ENCODE results near the gene OR5P2.

Gene OR5P2

GRCh38 chr11:7844521-7844920, 47.8 kb upstream of the OR5P2 start:
- ATAC-seq: no peak
- no peak for TF ChIP-seq SNAI2 (CRISPR knock-in tag; IDR thresholded peaks at IDR 0.05)
- no peak for TF ChIP-seq GLIS3 (CRISPR knock-in tag; IDR thresholded peaks at IDR 0.05)
- TF ChIP-seq, protein P1, sequence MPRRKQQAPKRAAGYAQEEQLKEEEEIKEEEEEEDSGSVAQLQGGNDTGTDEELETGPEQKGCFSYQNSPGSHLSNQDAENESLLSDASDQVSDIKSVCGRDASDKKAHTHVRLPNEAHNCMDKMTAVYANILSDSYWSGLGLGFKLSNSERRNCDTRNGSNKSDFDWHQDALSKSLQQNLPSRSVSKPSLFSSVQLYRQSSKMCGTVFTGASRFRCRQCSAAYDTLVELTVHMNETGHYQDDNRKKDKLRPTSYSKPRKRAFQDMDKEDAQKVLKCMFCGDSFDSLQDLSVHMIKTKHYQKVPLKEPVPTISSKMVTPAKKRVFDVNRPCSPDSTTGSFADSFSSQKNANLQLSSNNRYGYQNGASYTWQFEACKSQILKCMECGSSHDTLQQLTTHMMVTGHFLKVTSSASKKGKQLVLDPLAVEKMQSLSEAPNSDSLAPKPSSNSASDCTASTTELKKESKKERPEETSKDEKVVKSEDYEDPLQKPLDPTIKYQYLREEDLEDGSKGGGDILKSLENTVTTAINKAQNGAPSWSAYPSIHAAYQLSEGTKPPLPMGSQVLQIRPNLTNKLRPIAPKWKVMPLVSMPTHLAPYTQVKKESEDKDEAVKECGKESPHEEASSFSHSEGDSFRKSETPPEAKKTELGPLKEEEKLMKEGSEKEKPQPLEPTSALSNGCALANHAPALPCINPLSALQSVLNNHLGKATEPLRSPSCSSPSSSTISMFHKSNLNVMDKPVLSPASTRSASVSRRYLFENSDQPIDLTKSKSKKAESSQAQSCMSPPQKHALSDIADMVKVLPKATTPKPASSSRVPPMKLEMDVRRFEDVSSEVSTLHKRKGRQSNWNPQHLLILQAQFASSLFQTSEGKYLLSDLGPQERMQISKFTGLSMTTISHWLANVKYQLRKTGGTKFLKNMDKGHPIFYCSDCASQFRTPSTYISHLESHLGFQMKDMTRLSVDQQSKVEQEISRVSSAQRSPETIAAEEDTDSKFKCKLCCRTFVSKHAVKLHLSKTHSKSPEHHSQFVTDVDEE (CRISPR knock-in tag; IDR thresholded peaks at IDR 0.05): no peak
- TF ChIP-seq, protein P2, sequence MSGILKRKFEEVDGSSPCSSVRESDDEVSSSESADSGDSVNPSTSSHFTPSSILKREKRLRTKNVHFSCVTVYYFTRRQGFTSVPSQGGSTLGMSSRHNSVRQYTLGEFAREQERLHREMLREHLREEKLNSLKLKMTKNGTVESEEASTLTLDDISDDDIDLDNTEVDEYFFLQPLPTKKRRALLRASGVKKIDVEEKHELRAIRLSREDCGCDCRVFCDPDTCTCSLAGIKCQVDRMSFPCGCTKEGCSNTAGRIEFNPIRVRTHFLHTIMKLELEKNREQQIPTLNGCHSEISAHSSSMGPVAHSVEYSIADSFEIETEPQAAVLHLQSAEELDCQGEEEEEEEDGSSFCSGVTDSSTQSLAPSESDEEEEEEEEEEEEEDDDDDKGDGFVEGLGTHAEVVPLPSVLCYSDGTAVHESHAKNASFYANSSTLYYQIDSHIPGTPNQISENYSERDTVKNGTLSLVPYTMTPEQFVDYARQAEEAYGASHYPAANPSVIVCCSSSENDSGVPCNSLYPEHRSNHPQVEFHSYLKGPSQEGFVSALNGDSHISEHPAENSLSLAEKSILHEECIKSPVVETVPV (CRISPR knock-in tag; IDR thresholded peaks at IDR 0.05): no peak
- TF ChIP-seq ZNF8 (CRISPR knock-in tag; IDR thresholded peaks at IDR 0.05): no peak
- no peak for TF ChIP-seq TOX (CRISPR knock-in tag; IDR thresholded peaks at IDR 0.05; ENCODE audit: borderline replicate concordance)
- TF ChIP-seq ZFP3 (CRISPR knock-in tag; IDR thresholded peaks at IDR 0.05): no peak
- TF ChIP-seq ARNTL (CRISPR knock-in tag; IDR thresholded peaks at IDR 0.05; ENCODE audit: borderline replicate concordance, low read depth): no peak
- no peak for TF ChIP-seq BACH2 (CRISPR knock-in tag; IDR thresholded peaks at IDR 0.05; ENCODE audit: borderline replicate concordance)
- TF ChIP-seq POU6F1 (CRISPR knock-in tag; IDR thresholded peaks at IDR 0.05; ENCODE audit: borderline replicate concordance, low read depth): no peak
- TF ChIP-seq ESRRG (CRISPR knock-in tag; IDR thresholded peaks at IDR 0.05): no peak
- TF ChIP-seq CSDC2 (CRISPR knock-in tag; IDR thresholded peaks at IDR 0.05): no peak
- TF ChIP-seq TCF4 (CRISPR knock-in tag; IDR thresholded peaks at IDR 0.05; ENCODE audit: borderline replicate concordance): no peak
- TF ChIP-seq, protein P3, sequence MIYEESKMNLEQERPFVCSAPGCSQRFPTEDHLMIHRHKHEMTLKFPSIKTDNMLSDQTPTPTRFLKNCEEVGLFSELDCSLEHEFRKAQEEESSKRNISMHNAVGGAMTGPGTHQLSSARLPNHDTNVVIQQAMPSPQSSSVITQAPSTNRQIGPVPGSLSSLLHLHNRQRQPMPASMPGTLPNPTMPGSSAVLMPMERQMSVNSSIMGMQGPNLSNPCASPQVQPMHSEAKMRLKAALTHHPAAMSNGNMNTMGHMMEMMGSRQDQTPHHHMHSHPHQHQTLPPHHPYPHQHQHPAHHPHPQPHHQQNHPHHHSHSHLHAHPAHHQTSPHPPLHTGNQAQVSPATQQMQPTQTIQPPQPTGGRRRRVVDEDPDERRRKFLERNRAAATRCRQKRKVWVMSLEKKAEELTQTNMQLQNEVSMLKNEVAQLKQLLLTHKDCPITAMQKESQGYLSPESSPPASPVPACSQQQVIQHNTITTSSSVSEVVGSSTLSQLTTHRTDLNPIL (CRISPR knock-in tag; IDR thresholded peaks at IDR 0.05; ENCODE audit: low read depth): no peak
- no peak for TF ChIP-seq OSR1 (CRISPR knock-in tag; IDR thresholded peaks at IDR 0.05)
- no peak for TF ChIP-seq PPARA (CRISPR knock-in tag; IDR thresholded peaks at IDR 0.05; ENCODE audit: borderline replicate concordance)
- no peak for TF ChIP-seq ZC3H10 (CRISPR knock-in tag; IDR thresholded peaks at IDR 0.05)
- no peak for TF ChIP-seq RARB (CRISPR knock-in tag; IDR thresholded peaks at IDR 0.05)

DNA sequence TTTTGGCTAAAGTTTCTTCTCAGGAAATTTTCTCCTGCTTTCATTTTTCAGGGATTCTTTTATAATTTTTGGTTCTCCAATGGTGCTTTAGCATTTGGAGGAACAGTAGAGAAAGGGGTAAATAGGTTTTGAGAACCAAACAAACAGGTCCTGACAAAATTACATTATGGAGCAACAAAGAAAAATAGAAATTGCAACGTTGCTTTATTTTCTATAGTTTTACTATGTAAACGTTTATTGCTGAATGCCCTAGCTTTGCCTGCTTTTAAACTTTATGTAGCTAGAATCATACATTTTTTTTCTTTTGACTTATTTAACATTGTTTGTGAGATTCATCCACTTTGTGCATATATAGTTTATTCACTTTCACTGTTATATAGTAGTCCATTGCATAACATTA, 43.8 kb upstream of the OR5P2 start:
- TF ChIP-seq CSDC2 (CRISPR knock-in tag; IDR thresholded peaks at IDR 0.05) (no peak), ZFP3 (CRISPR knock-in tag; IDR thresholded peaks at IDR 0.05) (no peak), BACH2 (CRISPR knock-in tag; IDR thresholded peaks at IDR 0.05; ENCODE audit: borderline replicate concordance) (no peak)

DNA sequence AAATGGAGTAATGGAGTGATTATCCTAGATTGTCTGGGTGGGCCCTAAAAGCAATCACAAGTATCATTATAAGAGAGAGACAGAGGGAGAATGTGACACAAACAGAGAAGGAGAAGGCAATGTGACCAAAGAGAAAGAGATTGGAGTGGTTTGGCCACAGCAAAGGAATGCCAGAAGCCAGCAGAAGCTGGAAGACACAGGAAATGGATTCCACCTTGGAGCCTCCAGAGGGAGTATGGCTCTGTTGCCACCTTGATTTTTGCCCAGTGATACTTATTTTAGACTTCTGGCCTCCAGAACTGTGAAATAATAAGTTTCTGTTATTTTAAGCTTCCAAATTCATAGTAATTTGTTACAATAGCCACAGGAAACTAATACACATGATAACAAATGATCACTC, 36.8 kb upstream of the OR5P2 start:
- no peak for ATAC-seq
- TF ChIP-seq, protein P3 (CRISPR knock-in tag; IDR thresholded peaks at IDR 0.05; ENCODE audit: low read depth): no peak
- TF ChIP-seq ESRRG (CRISPR knock-in tag; IDR thresholded peaks at IDR 0.05) (no peak), POU6F1 (CRISPR knock-in tag; IDR thresholded peaks at IDR 0.05; ENCODE audit: borderline replicate concordance, low read depth) (no peak), ZNF8 (CRISPR knock-in tag; IDR thresholded peaks at IDR 0.05) (no peak), ISL1 (CRISPR knock-in tag; IDR thresholded peaks at IDR 0.05) (no peak), ARNTL (CRISPR knock-in tag; IDR thresholded peaks at IDR 0.05; ENCODE audit: borderline replicate concordance, low read depth) (no peak), GLIS3 (CRISPR knock-in tag; IDR thresholded peaks at IDR 0.05) (no peak), ZFP3 (CRISPR knock-in tag; IDR thresholded peaks at IDR 0.05) (no peak), TCF4 (CRISPR knock-in tag; IDR thresholded peaks at IDR 0.05; ENCODE audit: borderline replicate concordance) (no peak), ZNF565 (CRISPR knock-in tag; conservative IDR thresholded peaks at IDR 0.05; ENCODE audit: low read depth) (no peak), ZFP30 (CRISPR knock-in tag; IDR thresholded peaks at IDR 0.05) (no peak), RARB (CRISPR knock-in tag; IDR thresholded peaks at IDR 0.05) (no peak), SNAI2 (CRISPR knock-in tag; IDR thresholded peaks at IDR 0.05) (no peak), BACH2 (CRISPR knock-in tag; IDR thresholded peaks at IDR 0.05; ENCODE audit: borderline replicate concordance) (no peak), ZC3H10 (CRISPR knock-in tag; IDR thresholded peaks at IDR 0.05) (no peak), CSDC2 (CRISPR knock-in tag; IDR thresholded peaks at IDR 0.05) (no peak), PPARA (CRISPR knock-in tag; IDR thresholded peaks at IDR 0.05; ENCODE audit: borderline replicate concordance) (no peak)
- TF ChIP-seq, protein P2 (CRISPR knock-in tag; IDR thresholded peaks at IDR 0.05): no peak

More for the DNA sequence above, 43.8 kb upstream of the OR5P2 start:
- ATAC-seq: no peak

Data from SK-N-SH treated with all-trans-retinoic acid at 6 μM for 48 hours (cell line).